H9 (cell line): ENCODE results near the gene NCMAP. TPM values are rescaled to one million over a fixed set of nuclear protein-coding genes. Genes with fewer than 3 reads are reported as not detected.

ENCODE experiments used
- DNase-seq: peaks from one replicate; pipeline ENCODE4 v3.0.0-alpha.2; 2017
- H2AFZ ChIP-seq: one replicate; pipeline ENCODE4 v1.6.1; 2013; ENCODE audit warnings: mild to moderate bottlenecking, low read length, control low read depth, moderate library complexity
- H2AK5ac ChIP-seq: 2 replicates; pipeline ENCODE4 v1.6.1; 2013; ENCODE audit warnings: low read length, control low read depth, mixed read lengths; ENCODE audit not compliant: insufficient read length
- H2BK120ac ChIP-seq: one replicate; pipeline ENCODE4 v1.6.1; 2013; ENCODE audit warnings: low read depth, mild to moderate bottlenecking, low read length, control low read depth, inconsistent platforms; ENCODE audit not compliant: poor library complexity, severe bottlenecking
- H2BK12ac ChIP-seq: 2 replicates; pipeline ENCODE4 v1.6.1; 2013; ENCODE audit warnings: low read length, control low read depth, mixed read lengths, low read depth; ENCODE audit not compliant: insufficient read length
- H2BK15ac ChIP-seq: 2 replicates; pipeline ENCODE4 v1.6.1; 2013; ENCODE audit warnings: low read depth, low read length, control low read depth
- H2BK20ac ChIP-seq: one replicate; pipeline ENCODE4 v1.6.1; 2013; ENCODE audit warnings: low read depth, mild to moderate bottlenecking, low read length, control low read depth, inconsistent platforms; ENCODE audit not compliant: poor library complexity, severe bottlenecking
- H2BK5ac ChIP-seq: 2 replicates; pipeline ENCODE4 v1.6.1; 2013; ENCODE audit warnings: low read length, control low read depth, mixed read lengths; ENCODE audit not compliant: insufficient read length
- H3K14ac ChIP-seq: 2 replicates; pipeline ENCODE4 v1.6.1; 2013; ENCODE audit warnings: low read length, control low read depth; ENCODE audit not compliant: insufficient read depth
- H3K18ac ChIP-seq: 2 replicates; pipeline ENCODE4 v1.6.1; 2013; ENCODE audit warnings: low read depth, mild to moderate bottlenecking, mixed read lengths, low read length, control low read depth; ENCODE audit not compliant: insufficient read length
- H3K23ac ChIP-seq: 2 replicates; pipeline ENCODE4 v1.6.1; 2013; ENCODE audit warnings: low read length, control low read depth, mixed read lengths, low read depth; ENCODE audit not compliant: insufficient read length
- H3K23me2 ChIP-seq: 2 replicates; pipeline ENCODE4 v1.6.1; 2013; ENCODE audit warnings: low read depth, mild to moderate bottlenecking, mixed read lengths, low read length, control low read depth; ENCODE audit not compliant: insufficient read length, poor library complexity, severe bottlenecking
- H3K27ac ChIP-seq: 2 replicates; pipeline ENCODE4 v1.5.1; 2013; ENCODE audit warnings: low read length, control low read depth, mixed read lengths, low read depth; ENCODE audit not compliant: insufficient read length
- H3K27me3 ChIP-seq: 2 replicates; pipeline ENCODE4 v1.6.1; 2013; ENCODE audit warnings: low read length, control low read depth, inconsistent platforms; ENCODE audit not compliant: insufficient read depth
- H3K4ac ChIP-seq: 2 replicates; pipeline ENCODE4 v1.6.1; 2013; ENCODE audit warnings: low read depth, mild to moderate bottlenecking, control low read depth, inconsistent platforms, low read length, moderate library complexity
- H3K4me1 ChIP-seq: 2 replicates; pipeline ENCODE4 v1.6.1; 2013; ENCODE audit warnings: low read length, control low read depth, inconsistent platforms; ENCODE audit not compliant: insufficient read depth
- H3K4me2 ChIP-seq: 2 replicates; pipeline ENCODE4 v1.6.1; 2013; ENCODE audit warnings: low read length, control low read depth, mixed read lengths; ENCODE audit not compliant: insufficient read length, insufficient read depth
- H3K56ac ChIP-seq: 2 replicates; pipeline ENCODE4 v1.6.1; 2013; ENCODE audit warnings: low read depth, mild to moderate bottlenecking, mixed read lengths, low read length, control low read depth; ENCODE audit not compliant: insufficient read length
- H3K79me1 ChIP-seq: 2 replicates; pipeline ENCODE4 v1.6.1; 2013; ENCODE audit warnings: low read depth, mild to moderate bottlenecking, moderate library complexity, low read length, control low read depth, inconsistent platforms; ENCODE audit not compliant: insufficient read depth, poor library complexity, severe bottlenecking
- H3K79me2 ChIP-seq: 2 replicates; pipeline ENCODE4 v1.6.1; 2013; ENCODE audit warnings: low read length, control low read depth, inconsistent platforms; ENCODE audit not compliant: insufficient read depth
- H3K9ac ChIP-seq: 2 replicates; pipeline ENCODE4 v1.6.1; 2013; ENCODE audit warnings: low read length, control low read depth, mixed read lengths; ENCODE audit not compliant: insufficient read length; ENCODE audit errors: extremely low read depth
- H3K9me3 ChIP-seq: one replicate; pipeline ENCODE4 v1.6.1; 2013; ENCODE audit warnings: low read depth, low read length, inconsistent platforms; ENCODE audit not compliant: control insufficient read depth
- H3T11ph ChIP-seq: one replicate; pipeline ENCODE4 v1.6.1; 2013; ENCODE audit warnings: mild to moderate bottlenecking, low read length, control low read depth, inconsistent platforms
- H4K20me1 ChIP-seq: one replicate; pipeline ENCODE4 v1.6.1; 2013; ENCODE audit not compliant: control insufficient read depth, insufficient read length, insufficient read depth
- H4K5ac ChIP-seq: 2 replicates; pipeline ENCODE4 v1.6.1; 2013; ENCODE audit warnings: low read depth, mild to moderate bottlenecking, mixed read lengths, low read length, control low read depth; ENCODE audit not compliant: insufficient read length
- H4K8ac ChIP-seq: replicated peaks from 2 replicates; pipeline ENCODE4 v1.6.1; 2013; ENCODE audit warnings: low read length, control low read depth, mixed read lengths, low read depth; ENCODE audit not compliant: insufficient read length
- H4K91ac ChIP-seq: 2 replicates; pipeline ENCODE4 v1.6.1; 2013; ENCODE audit warnings: low read depth, mild to moderate bottlenecking, moderate library complexity, mixed read lengths, low read length, control low read depth; ENCODE audit not compliant: insufficient read length
- H3K27ac Mint-ChIP-seq, 3 experiments: 2 replicates in 2 of 3; 3 replicates in 1 of 3; pipeline ENCODE4 v1.8.0; 2020 to 2021; ENCODE audit warnings: mixed read lengths in 3 of 3, mild to moderate bottlenecking in 1 of 3, moderate library complexity in 1 of 3
- H3K27me3 Mint-ChIP-seq: 2 replicates; pipeline ENCODE4 v1.8.0; 2021; ENCODE audit warnings: low read depth, mild to moderate bottlenecking, moderate library complexity, mixed read lengths
- H3K36me3 Mint-ChIP-seq, 3 experiments: 2 replicates in 2 of 3; 3 replicates in 1 of 3; pipeline ENCODE4 v1.8.0; 2020 to 2021; ENCODE audit warnings: low read depth in 3 of 3, mixed read lengths in 3 of 3; ENCODE audit not compliant: insufficient read depth in 1 of 3
- H3K4me1 Mint-ChIP-seq, 2 experiments: 2 replicates each; pipeline ENCODE4 v1.8.0; 2020; ENCODE audit warnings: mixed read lengths in 2 of 2
- H3K4me3 Mint-ChIP-seq, 2 experiments: 2 replicates in 1 of 2; 3 replicates in 1 of 2; pipeline ENCODE4 v1.8.0; 2020 to 2021; ENCODE audit warnings: mild to moderate bottlenecking in 2 of 2, mixed read lengths in 2 of 2, moderate library complexity in 1 of 2
- H3K9me3 Mint-ChIP-seq, 2 experiments: 2 replicates in 1 of 2; 3 replicates in 1 of 2; pipeline ENCODE4 v1.8.0; 2020; ENCODE audit warnings: mild to moderate bottlenecking in 2 of 2, mixed read lengths in 2 of 2, moderate library complexity in 1 of 2
- CTCF ChIP-seq: fragments of 200-600 bp; sonication (generic); conservative IDR thresholded peaks from 3 replicates; pipeline ENCODE4 v1.8.0; 2021; ENCODE audit warnings: antibody characterized with exemption, mild to moderate bottlenecking
- WGBS: extraction: QIAGEN DNeasy Blood & Tissue Kit; methylation state at CpG from one replicate; pipeline ENCODE4 v1.1.7; 2013; ENCODE audit warnings: missing lambda C conversion rate, low lambda C conversion rate, mixed read lengths; ENCODE audit not compliant: insufficient read length; ENCODE audit errors: extremely low coverage; 5-methylcytosine and 5-hydroxymethylcytosine counted together
- total RNA-seq: library from RNA; stranded (reverse); gene quantifications from 2 replicates; pipeline ENCODE4 v1.2.1, GENCODE V29; 2021

Gene NCMAP
- total RNA-seq, 1 experiment from 2014 or later, result 0.35 TPM

GRCh38 chr1:24639881-24640280 is 84.0 kb downstream of the NCMAP start:
- Histone ChIP-seq H4K8ac (no peak overlapping the region), H2BK15ac (no peak overlapping the region), H4K91ac (no peak overlapping the region), H3K27ac (no peak overlapping the region), H3K4me2 (no peak overlapping the region), H2BK12ac (no peak overlapping the region), H3K23me2 (peaks cover 7% of the 10 kb centered on the region), H4K20me1 (no peaks in the 10 kb centered on the region), H3K9me3 (no peaks in the 10 kb centered on the region), H3T11ph (no peak overlapping the region), H3K4me1 (no peaks in the 10 kb centered on the region), H3K23ac (no peak overlapping the region), H4K5ac (no peak overlapping the region), H2AK5ac (no peak overlapping the region), H3K4ac (no peak overlapping the region), H3K56ac (no peak overlapping the region), H2AFZ (no peak overlapping the region), H2BK20ac (no peak overlapping the region), H3K14ac (no peak overlapping the region), H3K9ac (no peak overlapping the region), H3K27me3 (no peaks in the 10 kb centered on the region), H2BK5ac (no peak overlapping the region), H3K18ac (no peak overlapping the region), H3K79me1 (no peaks in the 10 kb centered on the region), H3K79me2 (peaks cover 15% of the 10 kb centered on the region), H2BK120ac (no peak overlapping the region)
- H3K4me3 Mint-ChIP-seq, result no peak overlapping the region
- WGBS, result no CpG with 5 or more reads among the region's 4 CpGs
- DNase-seq, result no peak
- H3K4me1 Mint-ChIP-seq, result peaks cover 17 to 18% of the 10 kb centered on the region in 2 experiments
- H3K9me3 Mint-ChIP-seq, result no peaks in the 10 kb centered on the region
- peaks cover 3 to 8% (median 5%) of the 10 kb centered on the region in 3 experiments; a peak in 5 of 7 replicates for H3K36me3 Mint-ChIP-seq
- H3K27ac Mint-ChIP-seq, result no peak overlapping the region
- H3K27me3 Mint-ChIP-seq, result peaks cover 7% of the 10 kb centered on the region
- TF ChIP-seq CTCF, result no peak
